ENCODE data around the gene TNFRSF4. TPM values are rescaled to one million over a fixed set of nuclear protein-coding genes. Genes with fewer than 3 reads are reported as not detected.

TNFRSF4 gene
- total and polyA plus RNA-seq, 9 of the 15 experiments (the other 6 are each of a cell fraction or from before 2014, with no cell fraction given): 0.07 to 0.44 (median 0.19) TPM; not detected in 5

DNA sequence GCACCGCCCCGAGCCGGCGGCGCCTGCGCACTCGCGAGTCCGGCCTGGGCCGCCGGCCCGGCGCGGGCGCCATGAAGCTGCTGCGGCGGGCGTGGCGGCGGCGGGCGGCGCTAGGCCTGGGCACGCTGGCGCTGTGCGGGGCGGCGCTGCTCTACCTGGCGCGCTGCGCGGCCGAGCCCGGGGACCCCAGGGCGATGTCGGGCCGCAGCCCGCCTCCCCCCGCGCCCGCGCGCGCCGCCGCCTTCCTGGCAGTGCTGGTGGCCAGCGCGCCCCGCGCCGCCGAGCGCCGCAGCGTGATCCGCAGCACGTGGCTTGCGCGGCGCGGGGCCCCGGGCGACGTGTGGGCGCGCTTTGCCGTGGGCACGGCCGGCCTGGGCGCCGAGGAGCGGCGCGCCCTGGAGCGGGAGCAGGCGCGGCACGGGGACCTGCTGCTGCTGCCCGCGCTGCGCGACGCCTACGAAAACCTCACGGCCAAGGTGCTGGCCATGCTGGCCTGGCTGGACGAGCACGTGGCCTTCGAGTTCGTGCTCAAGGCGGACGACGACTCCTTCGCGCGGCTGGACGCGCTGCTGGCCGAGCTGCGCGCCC, 18.3 kb upstream of the TNFRSF4 start, which contains the start of gene B3GALT6 (continued):
- TF ChIP-seq, protein P1, sequence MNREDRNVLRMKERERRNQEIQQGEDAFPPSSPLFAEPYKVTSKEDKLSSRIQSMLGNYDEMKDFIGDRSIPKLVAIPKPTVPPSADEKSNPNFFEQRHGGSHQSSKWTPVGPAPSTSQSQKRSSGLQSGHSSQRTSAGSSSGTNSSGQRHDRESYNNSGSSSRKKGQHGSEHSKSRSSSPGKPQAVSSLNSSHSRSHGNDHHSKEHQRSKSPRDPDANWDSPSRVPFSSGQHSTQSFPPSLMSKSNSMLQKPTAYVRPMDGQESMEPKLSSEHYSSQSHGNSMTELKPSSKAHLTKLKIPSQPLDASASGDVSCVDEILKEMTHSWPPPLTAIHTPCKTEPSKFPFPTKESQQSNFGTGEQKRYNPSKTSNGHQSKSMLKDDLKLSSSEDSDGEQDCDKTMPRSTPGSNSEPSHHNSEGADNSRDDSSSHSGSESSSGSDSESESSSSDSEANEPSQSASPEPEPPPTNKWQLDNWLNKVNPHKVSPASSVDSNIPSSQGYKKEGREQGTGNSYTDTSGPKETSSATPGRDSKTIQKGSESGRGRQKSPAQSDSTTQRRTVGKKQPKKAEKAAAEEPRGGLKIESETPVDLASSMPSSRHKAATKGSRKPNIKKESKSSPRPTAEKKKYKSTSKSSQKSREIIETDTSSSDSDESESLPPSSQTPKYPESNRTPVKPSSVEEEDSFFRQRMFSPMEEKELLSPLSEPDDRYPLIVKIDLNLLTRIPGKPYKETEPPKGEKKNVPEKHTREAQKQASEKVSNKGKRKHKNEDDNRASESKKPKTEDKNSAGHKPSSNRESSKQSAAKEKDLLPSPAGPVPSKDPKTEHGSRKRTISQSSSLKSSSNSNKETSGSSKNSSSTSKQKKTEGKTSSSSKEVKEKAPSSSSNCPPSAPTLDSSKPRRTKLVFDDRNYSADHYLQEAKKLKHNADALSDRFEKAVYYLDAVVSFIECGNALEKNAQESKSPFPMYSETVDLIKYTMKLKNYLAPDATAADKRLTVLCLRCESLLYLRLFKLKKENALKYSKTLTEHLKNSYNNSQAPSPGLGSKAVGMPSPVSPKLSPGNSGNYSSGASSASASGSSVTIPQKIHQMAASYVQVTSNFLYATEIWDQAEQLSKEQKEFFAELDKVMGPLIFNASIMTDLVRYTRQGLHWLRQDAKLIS (CRISPR knock-in tag; IDR thresholded peaks at IDR 0.05): no peak
- TF ChIP-seq ZSCAN29 (IDR thresholded peaks at IDR 0.05): no peak
- no peak for TF ChIP-seq HNRNPK (IDR thresholded peaks at IDR 0.05; ENCODE audit: low read depth, low read length, poor library complexity, severe bottlenecking)
- TF ChIP-seq, protein P2, sequence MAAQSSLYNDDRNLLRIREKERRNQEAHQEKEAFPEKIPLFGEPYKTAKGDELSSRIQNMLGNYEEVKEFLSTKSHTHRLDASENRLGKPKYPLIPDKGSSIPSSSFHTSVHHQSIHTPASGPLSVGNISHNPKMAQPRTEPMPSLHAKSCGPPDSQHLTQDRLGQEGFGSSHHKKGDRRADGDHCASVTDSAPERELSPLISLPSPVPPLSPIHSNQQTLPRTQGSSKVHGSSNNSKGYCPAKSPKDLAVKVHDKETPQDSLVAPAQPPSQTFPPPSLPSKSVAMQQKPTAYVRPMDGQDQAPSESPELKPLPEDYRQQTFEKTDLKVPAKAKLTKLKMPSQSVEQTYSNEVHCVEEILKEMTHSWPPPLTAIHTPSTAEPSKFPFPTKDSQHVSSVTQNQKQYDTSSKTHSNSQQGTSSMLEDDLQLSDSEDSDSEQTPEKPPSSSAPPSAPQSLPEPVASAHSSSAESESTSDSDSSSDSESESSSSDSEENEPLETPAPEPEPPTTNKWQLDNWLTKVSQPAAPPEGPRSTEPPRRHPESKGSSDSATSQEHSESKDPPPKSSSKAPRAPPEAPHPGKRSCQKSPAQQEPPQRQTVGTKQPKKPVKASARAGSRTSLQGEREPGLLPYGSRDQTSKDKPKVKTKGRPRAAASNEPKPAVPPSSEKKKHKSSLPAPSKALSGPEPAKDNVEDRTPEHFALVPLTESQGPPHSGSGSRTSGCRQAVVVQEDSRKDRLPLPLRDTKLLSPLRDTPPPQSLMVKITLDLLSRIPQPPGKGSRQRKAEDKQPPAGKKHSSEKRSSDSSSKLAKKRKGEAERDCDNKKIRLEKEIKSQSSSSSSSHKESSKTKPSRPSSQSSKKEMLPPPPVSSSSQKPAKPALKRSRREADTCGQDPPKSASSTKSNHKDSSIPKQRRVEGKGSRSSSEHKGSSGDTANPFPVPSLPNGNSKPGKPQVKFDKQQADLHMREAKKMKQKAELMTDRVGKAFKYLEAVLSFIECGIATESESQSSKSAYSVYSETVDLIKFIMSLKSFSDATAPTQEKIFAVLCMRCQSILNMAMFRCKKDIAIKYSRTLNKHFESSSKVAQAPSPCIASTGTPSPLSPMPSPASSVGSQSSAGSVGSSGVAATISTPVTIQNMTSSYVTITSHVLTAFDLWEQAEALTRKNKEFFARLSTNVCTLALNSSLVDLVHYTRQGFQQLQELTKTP (IDR thresholded peaks at IDR 0.05; ENCODE audit: low read depth in 1 of 2, partially characterized antibody in 2 of 2): no peak
- TF ChIP-seq TCF3 (CRISPR knock-in tag; IDR thresholded peaks at IDR 0.05): no peak
- TF ChIP-seq, protein P3, sequence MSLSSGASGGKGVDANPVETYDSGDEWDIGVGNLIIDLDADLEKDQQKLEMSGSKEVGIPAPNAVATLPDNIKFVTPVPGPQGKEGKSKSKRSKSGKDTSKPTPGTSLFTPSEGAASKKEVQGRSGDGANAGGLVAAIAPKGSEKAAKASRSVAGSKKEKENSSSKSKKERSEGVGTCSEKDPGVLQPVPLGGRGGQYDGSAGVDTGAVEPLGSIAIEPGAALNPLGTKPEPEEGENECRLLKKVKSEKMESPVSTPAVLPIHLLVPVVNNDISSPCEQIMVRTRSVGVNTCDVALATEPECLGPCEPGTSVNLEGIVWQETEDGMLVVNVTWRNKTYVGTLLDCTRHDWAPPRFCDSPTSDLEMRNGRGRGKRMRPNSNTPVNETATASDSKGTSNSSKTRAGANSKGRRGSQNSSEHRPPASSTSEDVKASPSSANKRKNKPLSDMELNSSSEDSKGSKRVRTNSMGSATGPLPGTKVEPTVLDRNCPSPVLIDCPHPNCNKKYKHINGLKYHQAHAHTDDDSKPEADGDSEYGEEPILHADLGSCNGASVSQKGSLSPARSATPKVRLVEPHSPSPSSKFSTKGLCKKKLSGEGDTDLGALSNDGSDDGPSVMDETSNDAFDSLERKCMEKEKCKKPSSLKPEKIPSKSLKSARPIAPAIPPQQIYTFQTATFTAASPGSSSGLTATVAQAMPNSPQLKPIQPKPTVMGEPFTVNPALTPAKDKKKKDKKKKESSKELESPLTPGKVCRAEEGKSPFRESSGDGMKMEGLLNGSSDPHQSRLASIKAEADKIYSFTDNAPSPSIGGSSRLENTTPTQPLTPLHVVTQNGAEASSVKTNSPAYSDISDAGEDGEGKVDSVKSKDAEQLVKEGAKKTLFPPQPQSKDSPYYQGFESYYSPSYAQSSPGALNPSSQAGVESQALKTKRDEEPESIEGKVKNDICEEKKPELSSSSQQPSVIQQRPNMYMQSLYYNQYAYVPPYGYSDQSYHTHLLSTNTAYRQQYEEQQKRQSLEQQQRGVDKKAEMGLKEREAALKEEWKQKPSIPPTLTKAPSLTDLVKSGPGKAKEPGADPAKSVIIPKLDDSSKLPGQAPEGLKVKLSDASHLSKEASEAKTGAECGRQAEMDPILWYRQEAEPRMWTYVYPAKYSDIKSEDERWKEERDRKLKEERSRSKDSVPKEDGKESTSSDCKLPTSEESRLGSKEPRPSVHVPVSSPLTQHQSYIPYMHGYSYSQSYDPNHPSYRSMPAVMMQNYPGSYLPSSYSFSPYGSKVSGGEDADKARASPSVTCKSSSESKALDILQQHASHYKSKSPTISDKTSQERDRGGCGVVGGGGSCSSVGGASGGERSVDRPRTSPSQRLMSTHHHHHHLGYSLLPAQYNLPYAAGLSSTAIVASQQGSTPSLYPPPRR (CRISPR knock-in tag; IDR thresholded peaks at IDR 0.05; ENCODE audit: borderline replicate concordance): no peak
- TF ChIP-seq ZNF79 (CRISPR knock-in tag; IDR thresholded peaks at IDR 0.05; ENCODE audit: low read depth): no peak
- TF ChIP-seq, protein P4, sequence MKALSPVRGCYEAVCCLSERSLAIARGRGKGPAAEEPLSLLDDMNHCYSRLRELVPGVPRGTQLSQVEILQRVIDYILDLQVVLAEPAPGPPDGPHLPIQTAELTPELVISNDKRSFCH (CRISPR knock-in tag; IDR thresholded peaks at IDR 0.05): no peak
- TF ChIP-seq, protein P4 (tag; IDR thresholded peaks at IDR 0.05): peak; percentile 79; the same call in 1 of the 2 replicates
- TF ChIP-seq CBFB (CRISPR knock-in tag; IDR thresholded peaks at IDR 0.05): no peak
- no peak for TF ChIP-seq KLF16 (IDR thresholded peaks at IDR 0.05)
- no peak for TF ChIP-seq ZNF644 (tag; IDR thresholded peaks at IDR 0.05; ENCODE audit: low read depth)
- no peak for TF ChIP-seq ZNF695 (CRISPR knock-in tag; IDR thresholded peaks at IDR 0.05)
- no peak for TF ChIP-seq HDAC3 (IDR thresholded peaks at IDR 0.05; ENCODE audit: borderline replicate concordance, partially characterized antibody)

Measured in K562 (cell line).